ENCODE measurements around the gene ALDH6A1. TPM values are rescaled to one million over a fixed set of nuclear protein-coding genes. Genes with fewer than 3 reads are reported as not detected.

The ALDH6A1 gene
- total and polyA plus RNA-seq, 8 donors = 4.7 to 45.5 (median 17.0) TPM

- DNase-seq = no peak
- TF ChIP-seq POLR2A (IDR thresholded peaks at IDR 0.05) = no peak
- no peak for TF ChIP-seq POLR2AphosphoS5 (IDR thresholded peaks at IDR 0.05)
- no peak for TF ChIP-seq CTCF (IDR thresholded peaks at IDR 0.05)
- H3K4me3 ChIP-seq = no peak overlapping the region
- WGBS, 5 donors = 96 to 100% (median 96%) methylated on average over 4 of the region's 4 CpGs
- no peak overlapping the region for H3K27ac ChIP-seq
- H3K27me3 ChIP-seq = no peaks in the 10 kb centered on the region
- H3K4me1 ChIP-seq = no peaks in the 10 kb centered on the region
- intact Hi-C loops (cut with DNase I; ENCODE audit: low total_unique reads) = no loop called here
- peaks cover 0 to 52% (median 4%) of the 10 kb centered on the region in 4 donors for H3K36me3 ChIP-seq
- H3K9me3 ChIP-seq = no peaks in the 10 kb centered on the region
These were observed 38.7 kb downstream of the ALDH6A1 start for GRCh38 chr14:74045522-74045921.

GRCh38 chr14:74042296-74042695 lies 42.0 kb downstream of the ALDH6A1 start:
- H3K4me1 ChIP-seq = no peaks in the 10 kb centered on the region
- no peak overlapping the region for H3K27ac ChIP-seq
- no peaks in the 10 kb centered on the region for H3K27me3 ChIP-seq
- intact Hi-C loops (cut with DNase I; ENCODE audit: low total_unique reads) = no loop called here
- no peaks in the 10 kb centered on the region for H3K9me3 ChIP-seq
- H3K4me3 ChIP-seq = no peak overlapping the region
- H3K36me3 ChIP-seq = peaks cover 0 to 46% (median 2%) of the 10 kb centered on the region in 4 donors
- no peak for DNase-seq
- WGBS, 5 donors = 32 to 73% (median 57%) methylated on average over 2 of the region's 2 CpGs
- TF ChIP-seq EP300 (IDR thresholded peaks at IDR 0.05) (no peak), POLR2AphosphoS5 (IDR thresholded peaks at IDR 0.05) (no peak), POLR2A (IDR thresholded peaks at IDR 0.05) (no peak), CTCF (IDR thresholded peaks at IDR 0.05) (no peak)

- DNase-seq = peak in 1 of 2 donors; percentile 72
- H3K4me3 ChIP-seq = no peak overlapping the region
- no peak overlapping the region for H3K27ac ChIP-seq
- no peak for TF ChIP-seq POLR2A (IDR thresholded peaks at IDR 0.05)
- TF ChIP-seq CTCF (IDR thresholded peaks at IDR 0.05) = peak in 5 of 7 experiments; percentile 22 to 70 (median 57)
- intact Hi-C loops (cut with DNase I; ENCODE audit: low total_unique reads) = no loop called here
- WGBS, 5 donors = 60 to 69% (median 64%) methylated on average over 3 of the region's 3 CpGs
- no peaks in the 10 kb centered on the region for H3K4me1 ChIP-seq
- H3K9me3 ChIP-seq = no peaks in the 10 kb centered on the region
- no peaks in the 10 kb centered on the region for H3K27me3 ChIP-seq
- peaks cover 0 to 43% (median 3%) of the 10 kb centered on the region in 4 donors for H3K36me3 ChIP-seq
These were observed 46.0 kb downstream of the ALDH6A1 start for GRCh38 chr14:74038020-74038859.

GRCh38 chr14:74035556-74035955 lies 48.7 kb downstream of the ALDH6A1 start:
- Histone ChIP-seq H3K27me3 (no peaks in the 10 kb centered on the region), H3K4me1 (no peaks in the 10 kb centered on the region), H3K27ac (no peak overlapping the region), H3K9me3 (no peaks in the 10 kb centered on the region), H3K36me3 (peaks cover 0 to 33% (median 1%) of the 10 kb centered on the region in 4 donors), H3K4me3 (no peak overlapping the region)
- no peak for DNase-seq
- WGBS, 5 donors = 90 to 95% (median 94%) methylated on average over 4 of the region's 4 CpGs
- intact Hi-C loops (cut with DNase I; ENCODE audit: low total_unique reads) = no loop called here
- TF ChIP-seq CTCF (IDR thresholded peaks at IDR 0.05) (no peak), POLR2AphosphoS5 (IDR thresholded peaks at IDR 0.05) (no peak), EP300 (IDR thresholded peaks at IDR 0.05) (no peak), POLR2A (IDR thresholded peaks at IDR 0.05) (no peak)

All from stomach (tissue), 9 donors.